GM12878 (cell line): ENCODE data around the gene FOXD2. TPM values are rescaled to one million over a fixed set of nuclear protein-coding genes. Genes with fewer than 3 reads are reported as not detected.

Source experiments
- ATAC-seq: fragments of 200-7000 bp; cut with Tn5 transposase; 3 replicates; pipeline ENCODE4 v1.9.1; 2020; ENCODE audit warnings: mild to moderate bottlenecking, moderate library complexity
- BruUV-seq: library from RNA; stranded (reverse); fragments of 400-500 nt; replicated peaks from 2 replicates; lab custom pipeline; 2021; lab: Mats Ljungman, UMichigan
- CTCF ChIA-PET: fragments of 300-600 bp; sonication (Branson Sonifier 250); formaldehyde crosslinking; extraction: SDS; loops from one replicate; lab custom pipeline; 2021; ENCODE audit warnings: inconsistent platforms; lab: Yijun Ruan, JAX
- POLR2A ChIA-PET: fragments of 350-600 bp; formaldehyde crosslinking; extraction: SDS; loops from one replicate; lab custom pipeline; 2021; ENCODE audit warnings: inconsistent platforms; lab: Charles Lee
- RAD21 ChIA-PET: fragments of 300-600 bp; sonication (Branson Sonifier 250); formaldehyde crosslinking; loops from one replicate; lab custom pipeline; 2023; ENCODE audit warnings: antibody characterized with exemption; ENCODE audit not compliant: unreplicated experiment; lab: Charles Lee
- SMC1A ChIA-PET: fragments of 300-600 bp; sonication (Branson Sonifier 250); formaldehyde crosslinking; loops from one replicate; lab custom pipeline; 2023; ENCODE audit not compliant: unreplicated experiment, uncharacterized antibody; lab: Charles Lee
- DNase-seq: peaks from one replicate; pipeline ENCODE4 v3.0.0-alpha.2; 2011; ENCODE audit warnings: low read depth, low spot score
- FAIRE-seq: peaks from 3 replicates; lab custom pipeline; 2011; peaks lifted over from hg19 to GRCh38; lab: Jason Lieb, UNC
- H2AFZ ChIP-seq: 2 replicates; pipeline ENCODE4 v1.6.0; 2011; ENCODE audit warnings: low read depth, low read length, control low read depth; ENCODE audit not compliant: control insufficient read depth
- H3K27ac ChIP-seq: 2 replicates; pipeline ENCODE4 v1.5.1; 2011; ENCODE audit warnings: control low read depth; ENCODE audit not compliant: control insufficient read depth, insufficient read depth
- H3K27me3 ChIP-seq, 2 experiments: replicated peaks in 1 of 2; 2 replicates each; pipeline versions ENCODE4 v1.6.0 to v1.6.1; 2011; ENCODE audit warnings: low read length in 1 of 2; ENCODE audit not compliant: control insufficient read depth in 2 of 2, insufficient read depth in 2 of 2
- H3K36me3 ChIP-seq, 2 experiments: 2 replicates each; pipeline ENCODE4 v1.5.1; 2011; ENCODE audit warnings: low read length in 1 of 2; ENCODE audit not compliant: control insufficient read depth in 2 of 2, insufficient read depth in 2 of 2
- H3K4me1 ChIP-seq: 2 replicates; pipeline ENCODE4 v1.6.1; 2011; ENCODE audit warnings: mild to moderate bottlenecking, low read length, moderate library complexity, mixed read lengths; ENCODE audit not compliant: control insufficient read depth, insufficient read depth
- H3K4me2 ChIP-seq: 2 replicates; pipeline ENCODE4 v1.6.0; 2011; ENCODE audit warnings: control low read depth; ENCODE audit not compliant: control insufficient read depth, insufficient read depth
- H3K4me3 ChIP-seq: fragments of 200-600 bp; sonication (generic); 2 replicates; pipeline ENCODE4 v1.5.1; 2016
- H3K79me2 ChIP-seq: 2 replicates; pipeline ENCODE4 v1.6.0; 2011; ENCODE audit warnings: low read length; ENCODE audit not compliant: control insufficient read depth, insufficient read depth
- H3K9ac ChIP-seq: 2 replicates; pipeline ENCODE4 v1.8.0; 2011; ENCODE audit warnings: low read length, control low read depth, mixed read lengths; ENCODE audit not compliant: control insufficient read depth, insufficient read depth
- H3K9me3 ChIP-seq: replicated peaks from 3 replicates; pipeline ENCODE4 v1.5.1; 2011; ENCODE audit warnings: mild to moderate bottlenecking, low read length; ENCODE audit not compliant: control insufficient read depth, insufficient read depth
- H4K20me1 ChIP-seq: 2 replicates; pipeline ENCODE4 v1.6.0; 2011; ENCODE audit not compliant: control insufficient read depth, insufficient read depth
- EED ChIP-seq: sonication (generic); IDR thresholded peaks from 2 replicates; pipeline ENCODE4 v1.6.1; 2016; ENCODE audit warnings: antibody characterized with exemption, low read depth
- ETV6 ChIP-seq, 2 experiments: fragments of 450-650 bp in 1 of 2; IDR thresholded peaks in 1 of 2; conservative IDR thresholded peaks in 1 of 2; 2 replicates each; pipeline ENCODE4 v1.6.1; 2014; ENCODE audit warnings: antibody characterized with exemption in 1 of 2, borderline replicate concordance in 1 of 2, low read depth in 1 of 2, mild to moderate bottlenecking in 1 of 2, moderate library complexity in 1 of 2
- IKZF1 ChIP-seq: fragments of 450-650 bp; conservative IDR thresholded peaks from 2 replicates; pipeline ENCODE4 v1.6.1; 2017; ENCODE audit warnings: antibody characterized with exemption, mild to moderate bottlenecking
- KLF5 ChIP-seq: fragments of 450-650 bp; IDR thresholded peaks from 2 replicates; pipeline ENCODE4 v1.6.1; 2014; ENCODE audit warnings: mild to moderate bottlenecking; ENCODE audit not compliant: partially characterized antibody
- MLLT1 ChIP-seq: fragments of 450-650 bp; IDR thresholded peaks from 2 replicates; pipeline ENCODE4 v1.6.1; 2016; ENCODE audit warnings: mild to moderate bottlenecking
- NKRF ChIP-seq: fragments of 450-650 bp; conservative IDR thresholded peaks from 2 replicates; pipeline ENCODE4 v1.6.1; 2017; ENCODE audit warnings: mild to moderate bottlenecking, moderate library complexity
- NR2C1 ChIP-seq: fragments of 450-650 bp; IDR thresholded peaks from 2 replicates; pipeline ENCODE4 v1.6.1; 2017; ENCODE audit warnings: antibody characterized with exemption, mild to moderate bottlenecking, moderate library complexity
- PBX3 ChIP-seq: IDR thresholded peaks from 2 replicates; pipeline ENCODE4 v1.6.1; 2011; ENCODE audit warnings: mild to moderate bottlenecking, low read depth, low read length, moderate library complexity; ENCODE audit not compliant: insufficient replicate concordance
- POU2F2 ChIP-seq: IDR thresholded peaks from 3 replicates; pipeline ENCODE4 v1.6.1; 2011; ENCODE audit warnings: low read depth, mild to moderate bottlenecking, low read length, borderline replicate concordance
- SMAD1 ChIP-seq: fragments of 450-650 bp; IDR thresholded peaks from 2 replicates; pipeline ENCODE4 v1.6.1; 2018; ENCODE audit warnings: mild to moderate bottlenecking, low read depth; ENCODE audit not compliant: partially characterized antibody
- SRF ChIP-seq, 2 experiments: IDR thresholded peaks; 2 replicates each; pipeline ENCODE4 v1.6.1; 2011; ENCODE audit warnings: low read depth in 2 of 2, low read length in 2 of 2, mild to moderate bottlenecking in 1 of 2, moderate library complexity in 1 of 2
- STAT1 ChIP-seq: fragments of 450-650 bp; conservative IDR thresholded peaks from 2 replicates; pipeline ENCODE4 v1.6.1; 2014; ENCODE audit warnings: antibody characterized with exemption, mild to moderate bottlenecking
- TARDBP ChIP-seq: IDR thresholded peaks from 2 replicates; pipeline ENCODE4 v1.6.1; 2016; ENCODE audit warnings: borderline replicate concordance
- TCF7 ChIP-seq: IDR thresholded peaks from 2 replicates; pipeline ENCODE4 v1.6.1; 2014; ENCODE audit warnings: antibody characterized with exemption, borderline replicate concordance
- WRNIP1 ChIP-seq: IDR thresholded peaks from 2 replicates; pipeline ENCODE4 v1.6.1; 2011; ENCODE audit warnings: low read depth, low read length, improper control_type of control experiment, borderline replicate concordance
- ZNF217 ChIP-seq: fragments of 450-650 bp; IDR thresholded peaks from 2 replicates; pipeline ENCODE4 v1.6.1; 2017; ENCODE audit warnings: antibody characterized with exemption, mild to moderate bottlenecking
- ZNF384 ChIP-seq: IDR thresholded peaks from 2 replicates; pipeline ENCODE4 v1.6.1; 2012; ENCODE audit warnings: low read depth, mild to moderate bottlenecking, low read length, improper control_type of control experiment, borderline replicate concordance
- WGBS: methylation state at CpG from one replicate; pipeline ENCODE4 v1.1.6; 2016; ENCODE audit warnings: low lambda C conversion rate; ENCODE audit not compliant: insufficient replicate concordance, insufficient coverage; ENCODE audit errors: missing lambda C conversion rate; 5-methylcytosine and 5-hydroxymethylcytosine counted together
- in situ Hi-C: fragments of 300-500 bp; cut with MboI; formaldehyde crosslinking; loops from 9 replicates; pipeline ENCODE4 v1.14.3; 2018; ENCODE audit warnings: mixed read lengths
- intact Hi-C: fragments of 100-400 bp; cut with micrococcal nuclease; formaldehyde crosslinking; loops from one replicate; pipeline ENCODE4 v1.14.2; 2022; ENCODE audit not compliant: unreplicated experiment
- polyA plus RNA-seq, 11 experiments: library from polyadenylated mRNA; depleted of rRNA in 4 of 11; unstranded in 6 of 11; stranded (reverse) in 5 of 11; fragments of >200 nt; fragmentation: Nextera tagmentation in 4 of 11; fragmentation: Illumina TruSeq in 1 of 11; extraction: Ambion mirVana in 4 of 11; extraction: Trizol in 1 of 11; gene quantifications; 1 replicate in 1 of 11; 2 replicates in 10 of 11; pipeline versions ENCODE4 v1.2.1 to v1.2.3, GENCODE V29; 2011 to 2016; ENCODE audit warnings: inconsistent platforms in 2 of 11, missing spikeins in 2 of 11, low read depth in 1 of 11
- total RNA-seq, 4 experiments: library from RNA; depleted of rRNA in 3 of 4; stranded (reverse); fragments of >200 nt in 3 of 4; fragmentation: Illumina TruSeq in 1 of 4; extraction: Trizol in 1 of 4; gene quantifications; 2 replicates each; pipeline versions ENCODE4 v1.2.1 to v1.2.3, GENCODE V29; 2013 to 2021

FOXD2 gene
- total and polyA plus RNA-seq, 10 of the 15 experiments (the other 5 are each of a cell fraction or from before 2014, with no cell fraction given) = under 0.01 to 0.27 (median 0.04) TPM; not detected in 1

GRCh38 chr1:47410068-47410455, 27.8 kb upstream of the FOXD2 start (continued):
- TF ChIP-seq ETV6 (conservative IDR thresholded peaks at IDR 0.05 in 1 of 2, IDR thresholded peaks at IDR 0.05 in 1 of 2; ENCODE audit: borderline replicate concordance in 1 of 2, low read depth in 1 of 2) = no peak
- TF ChIP-seq ZNF217 = no peak
- TF ChIP-seq ZNF384 = no peak
- TF ChIP-seq NR2C1 = no peak

- BruUV-seq = no TSS peak
- RAD21 ChIA-PET = no interaction called here
- TF ChIP-seq POU2F2 (no peak), PBX3 (no peak), STAT1 (no peak), SMAD1 (no peak), KLF5 (no peak), TARDBP (no peak), EED (no peak), TCF7 (no peak), WRNIP1 (no peak), SRF (IDR thresholded peaks at IDR 0.05; ENCODE audit: low read depth in 2 of 2, low read length in 2 of 2) (no peak), IKZF1 (no peak), MLLT1 (no peak), ZNF217 (no peak), NKRF (no peak)
Observed at GRCh38 chr1:47411436-47411835, 26.4 kb upstream of the FOXD2 start.

More at GRCh38 chr1:47411436-47411835, 26.4 kb upstream of the FOXD2 start:
- no peak overlapping the region for H3K9ac ChIP-seq
- DNase-seq (no peak), ATAC-seq (no peak), FAIRE-seq (no peak)
- H3K36me3 ChIP-seq = no peaks in the 10 kb centered on the region
- SMC1A ChIA-PET = no interaction called here
- H4K20me1 ChIP-seq = no peaks in the 10 kb centered on the region
- H3K4me1 ChIP-seq = peaks cover 5% of the 10 kb centered on the region; the same call in 1 of the 2 replicates
- no peak overlapping the region for H2AFZ ChIP-seq
- peaks cover 1 to 5% of the 10 kb centered on the region in 2 experiments; a peak in 3 of 4 replicates for H3K27me3 ChIP-seq
- WGBS = 5% methylated on average over 2 of the region's 2 CpGs
- no peak overlapping the region for H3K27ac ChIP-seq
- H3K4me3 ChIP-seq = no peak overlapping the region
- H3K9me3 ChIP-seq = no peaks in the 10 kb centered on the region
- no peaks in the 10 kb centered on the region for H3K79me2 ChIP-seq
- intact Hi-C loops = no loop called here
- POLR2A ChIA-PET = no interaction called here
- no peak overlapping the region for H3K4me2 ChIP-seq
- in situ Hi-C loops = no loop called here
- CTCF ChIA-PET = no interaction called here
